ENCODE measurements around the gene WDR7.

The WDR7 gene

DNA sequence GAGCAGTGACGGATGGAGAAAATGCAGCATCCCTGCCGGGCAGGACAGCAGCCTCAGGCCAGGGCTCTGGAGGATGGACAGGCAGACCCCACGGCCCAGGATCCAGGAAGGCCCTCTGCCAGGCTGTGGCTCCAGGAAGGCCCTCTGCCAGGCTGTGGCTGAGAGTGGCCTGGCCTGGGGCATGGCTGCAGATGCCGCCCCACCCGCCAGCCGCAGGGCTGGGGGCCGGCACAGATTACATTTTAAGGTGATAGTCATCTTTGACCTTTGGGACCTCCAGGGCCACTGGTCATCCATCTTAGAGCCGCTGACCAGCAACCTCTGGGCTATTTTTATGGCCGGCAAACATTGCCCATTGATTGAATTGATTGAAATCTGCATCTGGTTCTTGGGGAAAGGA, 397.7 kb downstream of the WDR7 start:
- no peak for TF ChIP-seq CTCF (IDR thresholded peaks at IDR 0.05; ENCODE audit: low read depth, low read length)
- no peak overlapping the region for H3K4me3 ChIP-seq (ENCODE audit: low read depth, low read length)

DNA sequence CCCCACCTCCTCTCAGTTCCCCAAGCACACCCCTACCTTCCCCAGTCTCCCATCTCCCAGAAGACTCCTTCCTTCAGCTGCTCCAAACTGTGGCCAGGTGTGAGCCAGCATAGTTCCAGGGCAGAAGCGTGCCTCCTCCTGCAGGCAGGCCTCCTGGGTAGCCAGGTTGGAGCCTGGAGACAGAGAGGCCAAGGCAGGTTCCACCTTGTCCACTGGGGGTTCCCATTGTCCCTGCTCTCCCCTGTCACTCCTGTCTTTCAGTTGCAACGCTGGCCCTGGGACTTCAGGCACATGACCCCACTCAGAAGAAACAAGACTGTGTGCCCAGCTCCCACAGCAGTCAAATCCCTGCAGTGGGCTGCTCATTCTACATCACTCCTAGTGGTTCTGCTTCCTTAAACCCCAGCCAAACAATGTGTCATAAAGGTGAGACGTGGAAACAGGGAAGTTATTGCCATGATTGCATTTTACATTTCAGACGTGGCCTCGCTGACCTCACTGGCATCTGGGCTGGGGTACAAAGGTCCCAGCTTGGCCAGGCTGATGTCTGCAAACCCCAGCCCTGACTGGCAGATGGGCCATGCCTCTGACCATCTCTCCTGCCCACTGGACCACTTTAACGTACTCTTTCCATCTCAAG, 399.3 kb downstream of the WDR7 start:
- TF ChIP-seq CTCF (IDR thresholded peaks at IDR 0.05; ENCODE audit: low read depth, low read length): no peak
- H3K4me3 ChIP-seq (ENCODE audit: low read depth, low read length): no peak overlapping the region

- no peak for TF ChIP-seq CTCF (IDR thresholded peaks at IDR 0.05; ENCODE audit: low read depth, low read length)
- no peak overlapping the region for H3K4me3 ChIP-seq (ENCODE audit: low read depth, low read length)
Measured at GRCh38 chr18:57051021-57051656, 400.0 kb downstream of the WDR7 start.

GRCh38 chr18:57051657-57052044, 400.5 kb downstream of the WDR7 start:
- H3K4me3 ChIP-seq (ENCODE audit: low read depth, low read length): no peak overlapping the region
- no peak for TF ChIP-seq CTCF (IDR thresholded peaks at IDR 0.05; ENCODE audit: low read depth, low read length)

- no peak for TF ChIP-seq CTCF (IDR thresholded peaks at IDR 0.05; ENCODE audit: low read depth, low read length)
- H3K4me3 ChIP-seq (ENCODE audit: low read depth, low read length): no peak overlapping the region
Measured at GRCh38 chr18:57052173-57052572, 401.0 kb downstream of the WDR7 start.

- TF ChIP-seq CTCF (IDR thresholded peaks at IDR 0.05; ENCODE audit: low read depth, low read length): no peak
- H3K4me3 ChIP-seq (ENCODE audit: low read depth, low read length): no peak overlapping the region
Measured at GRCh38 chr18:57052759-57053158, 401.6 kb downstream of the WDR7 start.

DNA sequence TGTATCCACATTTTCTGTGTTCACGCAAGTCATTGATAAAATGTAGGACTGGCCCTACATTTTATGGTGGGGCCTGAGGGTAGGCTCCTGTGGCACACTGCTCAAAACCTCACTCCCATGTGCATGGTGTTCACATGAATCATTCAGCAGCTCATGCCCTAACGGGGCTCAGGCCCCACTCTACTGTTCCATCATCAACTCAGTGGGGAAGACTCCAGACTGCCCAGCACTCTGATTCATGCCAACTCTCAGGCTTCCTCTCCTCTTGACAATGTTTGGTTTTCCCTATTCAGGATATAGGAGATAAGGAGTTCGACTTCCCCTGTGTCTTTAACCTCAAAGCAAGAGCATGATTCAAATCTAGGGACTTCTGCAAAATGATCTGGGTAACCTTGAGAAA, 403.7 kb downstream of the WDR7 start:
- no peak overlapping the region for H3K4me3 ChIP-seq (ENCODE audit: low read depth, low read length)
- TF ChIP-seq CTCF (IDR thresholded peaks at IDR 0.05; ENCODE audit: low read depth, low read length): no peak
